ENCODE measurements around the gene TBC1D22B. TPM values are rescaled to one million over a fixed set of nuclear protein-coding genes. Genes with fewer than 3 reads are reported as not detected.

Gene TBC1D22B
- total RNA-seq, 1 experiment from 2014 or later: 12.9 TPM

GRCh38 chr6:37243816-37244370, 13.7 kb upstream of the TBC1D22B start:
- no peak overlapping the region for H2BK120ac ChIP-seq (ENCODE audit: low read depth, low read length, poor library complexity, severe bottlenecking)
- no peak overlapping the region for H2BK12ac ChIP-seq (ENCODE audit: insufficient read length, low read depth, low read length)
- H4K8ac ChIP-seq (replicated peaks; ENCODE audit: insufficient read length, low read depth, low read length): no peak overlapping the region
- peaks cover 8% of the 10 kb centered on the region for H3K27me3 Mint-ChIP-seq (ENCODE audit: low read depth)
- no peaks in the 10 kb centered on the region for H3K36me3 Mint-ChIP-seq (ENCODE audit: insufficient read depth in 1 of 3, low read depth in 3 of 3)
- H2AFZ ChIP-seq (ENCODE audit: low read length): no peak overlapping the region
- H3K23me2 ChIP-seq (ENCODE audit: insufficient read length, low read depth, low read length, poor library complexity, severe bottlenecking): no peaks in the 10 kb centered on the region
- no peak for DNase-seq
- no peak overlapping the region for H3T11ph ChIP-seq (ENCODE audit: low read length)
- H3K27ac ChIP-seq (ENCODE audit: insufficient read length, low read depth, low read length): no peak overlapping the region
- H2BK15ac ChIP-seq (ENCODE audit: low read depth, low read length): no peak overlapping the region
- H3K79me1 ChIP-seq (ENCODE audit: insufficient read depth, low read depth, low read length, poor library complexity, severe bottlenecking): no peaks in the 10 kb centered on the region
- no peak overlapping the region for H3K9ac ChIP-seq (ENCODE audit: extremely low read depth, insufficient read length, low read length)
- H3K18ac ChIP-seq (ENCODE audit: insufficient read length, low read depth, low read length): no peak overlapping the region
- H4K20me1 ChIP-seq (ENCODE audit: control insufficient read depth, insufficient read depth, insufficient read length): no peaks in the 10 kb centered on the region
- H2AK5ac ChIP-seq (ENCODE audit: insufficient read length, low read length): no peak overlapping the region
- no peak overlapping the region for H3K4me2 ChIP-seq (ENCODE audit: insufficient read depth, insufficient read length, low read length)
- no peak overlapping the region for H2BK5ac ChIP-seq (ENCODE audit: insufficient read length, low read length)
- no peaks in the 10 kb centered on the region for H3K9me3 Mint-ChIP-seq
- H3K27me3 ChIP-seq (ENCODE audit: insufficient read depth, low read length): peaks cover 2% of the 10 kb centered on the region; the same call in 1 of the 2 replicates
- H3K9me3 ChIP-seq (ENCODE audit: control insufficient read depth, low read depth, low read length): no peaks in the 10 kb centered on the region
- no CpG with 5 or more reads among the region's 3 CpGs for WGBS (ENCODE audit: extremely low coverage, insufficient read length, low lambda C conversion rate)
- peaks cover 3% of the 10 kb centered on the region in 2 experiments; a peak in 2 of 4 replicates for H3K4me1 Mint-ChIP-seq
- no peak overlapping the region for H3K27ac Mint-ChIP-seq
- H4K5ac ChIP-seq (ENCODE audit: insufficient read length, low read depth, low read length): no peak overlapping the region
- no peak overlapping the region for H3K4ac ChIP-seq (ENCODE audit: low read depth, low read length)
- H3K14ac ChIP-seq (ENCODE audit: insufficient read depth, low read length): no peak overlapping the region
- no peak overlapping the region for H3K4me3 Mint-ChIP-seq
- no peak overlapping the region for H3K56ac ChIP-seq (ENCODE audit: insufficient read length, low read depth, low read length)
- TF ChIP-seq CTCF (conservative IDR thresholded peaks at IDR 0.05): no peak
- no peak overlapping the region for H3K23ac ChIP-seq (ENCODE audit: insufficient read length, low read depth, low read length)
- no peak overlapping the region for H4K91ac ChIP-seq (ENCODE audit: insufficient read length, low read depth, low read length)
- no peaks in the 10 kb centered on the region for H3K79me2 ChIP-seq (ENCODE audit: insufficient read depth, low read length)
- no peaks in the 10 kb centered on the region for H3K4me1 ChIP-seq (ENCODE audit: insufficient read depth, low read length)
- no peak overlapping the region for H2BK20ac ChIP-seq (ENCODE audit: low read depth, low read length, poor library complexity, severe bottlenecking)
